ENCODE data around the gene VSTM2L.

Gene VSTM2L

GRCh38 chr20:37914367-37914671, 11.4 kb downstream of the VSTM2L start:
- H3K4me3 ChIP-seq (ENCODE audit: low read depth, low read length): no peak overlapping the region
- TF ChIP-seq CTCF (IDR thresholded peaks at IDR 0.05; ENCODE audit: low read depth, low read length): no peak
- no peaks in the 10 kb centered on the region for H3K27me3 ChIP-seq
- peaks cover 42% of the 10 kb centered on the region for H3K4me1 ChIP-seq
- no peak for DNase-seq
- H3K9me3 ChIP-seq: no peaks in the 10 kb centered on the region
- no peaks in the 10 kb centered on the region for H3K36me3 ChIP-seq

- H3K27me3 ChIP-seq: no peaks in the 10 kb centered on the region
- no peaks in the 10 kb centered on the region for H3K36me3 ChIP-seq
- peaks cover 47% of the 10 kb centered on the region for H3K4me1 ChIP-seq
- H3K4me3 ChIP-seq (ENCODE audit: low read depth, low read length): peak overlapping the region; percentile 27
- DNase-seq: peak; percentile 74
- TF ChIP-seq CTCF (IDR thresholded peaks at IDR 0.05; ENCODE audit: low read depth, low read length): no peak
- no peaks in the 10 kb centered on the region for H3K9me3 ChIP-seq
These were observed 11.9 kb downstream of the VSTM2L start for GRCh38 chr20:37914672-37915433.

- no peaks in the 10 kb centered on the region for H3K9me3 ChIP-seq
- no peak for TF ChIP-seq CTCF (IDR thresholded peaks at IDR 0.05; ENCODE audit: low read depth, low read length)
- H3K4me1 ChIP-seq: peaks cover 52% of the 10 kb centered on the region
- no peak for DNase-seq
- peak overlapping the region; percentile 27 for H3K4me3 ChIP-seq (ENCODE audit: low read depth, low read length)
- no peaks in the 10 kb centered on the region for H3K36me3 ChIP-seq
- no peaks in the 10 kb centered on the region for H3K27me3 ChIP-seq
These were observed 12.5 kb downstream of the VSTM2L start for GRCh38 chr20:37915434-37915787.

- Histone ChIP-seq H3K27me3 (no peaks in the 10 kb centered on the region), H3K4me1 (peaks cover 55% of the 10 kb centered on the region), H3K4me3 (ENCODE audit: low read depth, low read length) (peak overlapping the region; percentile 45), H3K9me3 (no peaks in the 10 kb centered on the region), H3K36me3 (no peaks in the 10 kb centered on the region)
- no peak for TF ChIP-seq CTCF (IDR thresholded peaks at IDR 0.05; ENCODE audit: low read depth, low read length)
- DNase-seq: peak; percentile 77
These were observed 13.1 kb downstream of the VSTM2L start for GRCh38 chr20:37915800-37916570.

GRCh38 chr20:37917461-37917860, 14.5 kb downstream of the VSTM2L start:
- TF ChIP-seq CTCF (IDR thresholded peaks at IDR 0.05; ENCODE audit: low read depth, low read length): no peak
- Histone ChIP-seq H3K4me3 (ENCODE audit: low read depth, low read length) (no peak overlapping the region), H3K9me3 (no peaks in the 10 kb centered on the region), H3K4me1 (peaks cover 45% of the 10 kb centered on the region), H3K36me3 (no peaks in the 10 kb centered on the region), H3K27me3 (no peaks in the 10 kb centered on the region)
- no peak for DNase-seq

GRCh38 chr20:37918035-37918434, 15.1 kb downstream of the VSTM2L start:
- DNase-seq: no peak
- no peak for TF ChIP-seq CTCF (IDR thresholded peaks at IDR 0.05; ENCODE audit: low read depth, low read length)
- Histone ChIP-seq H3K4me3 (ENCODE audit: low read depth, low read length) (no peak overlapping the region), H3K27me3 (no peaks in the 10 kb centered on the region), H3K9me3 (no peaks in the 10 kb centered on the region), H3K4me1 (peaks cover 39% of the 10 kb centered on the region), H3K36me3 (no peaks in the 10 kb centered on the region)

Measured in BE2C (cell line).